HG03442 (cell line): Measurements from ENCODE around the gene ZC3H10.
"Not testable (repeated sequence)": the region's sequence is repeated elsewhere in the genome, so short reads cannot be mapped to it uniquely, and the experiment has no call there.

ENCODE experiments used
- ATAC-seq: cut with Tn5 transposase; IDR thresholded peaks from one replicate; pipeline ENCODE4 v1.9.1; 2021; ENCODE audit warnings: mild to moderate bottlenecking, moderate library complexity; ENCODE audit not compliant: unreplicated experiment

Gene ZC3H10

DNA sequence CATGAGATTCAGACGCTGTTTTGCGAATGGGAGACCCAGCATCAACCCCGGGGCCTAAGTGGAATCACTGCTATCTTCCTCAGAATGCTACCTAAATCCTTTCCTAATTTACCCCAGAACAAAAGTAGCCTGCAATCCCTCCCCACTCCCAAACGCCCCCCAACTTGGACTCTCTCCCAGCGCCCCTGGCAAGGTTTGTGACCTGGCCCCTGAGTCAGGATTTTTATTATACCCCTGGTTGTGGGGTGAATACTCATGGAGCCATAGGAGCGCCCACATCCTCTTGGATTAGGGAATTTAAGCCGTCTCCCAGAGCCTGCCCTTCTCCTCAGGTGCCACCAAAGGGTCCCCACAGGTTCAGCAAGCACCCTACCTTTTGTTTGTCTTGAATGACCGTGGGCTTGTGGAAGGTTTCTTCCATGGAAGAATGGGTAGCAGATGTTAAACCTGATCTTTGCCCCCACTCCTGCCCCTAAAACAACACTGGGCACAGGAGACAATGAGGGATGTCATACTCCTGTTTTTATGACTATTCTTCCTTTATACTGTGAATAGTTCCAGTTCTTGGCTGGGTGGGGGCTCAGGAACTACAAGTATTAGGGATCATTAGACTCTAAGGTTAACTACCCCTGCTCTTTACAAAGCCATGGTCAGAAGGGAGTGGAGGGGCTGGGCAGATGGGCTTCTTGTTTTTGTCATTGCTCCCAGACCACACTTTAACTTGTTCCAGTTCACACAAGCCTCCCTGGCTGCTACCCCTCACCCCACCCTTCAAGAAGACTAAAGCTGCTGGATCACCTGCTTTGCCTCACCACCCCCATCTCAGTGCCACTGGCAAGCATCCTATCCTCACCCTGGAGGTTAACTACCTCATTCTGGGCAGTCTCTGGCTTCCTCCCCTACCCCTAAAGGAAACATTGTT is 35.0 kb downstream of the ZC3H10 start:
- ATAC-seq = no peak

DNA sequence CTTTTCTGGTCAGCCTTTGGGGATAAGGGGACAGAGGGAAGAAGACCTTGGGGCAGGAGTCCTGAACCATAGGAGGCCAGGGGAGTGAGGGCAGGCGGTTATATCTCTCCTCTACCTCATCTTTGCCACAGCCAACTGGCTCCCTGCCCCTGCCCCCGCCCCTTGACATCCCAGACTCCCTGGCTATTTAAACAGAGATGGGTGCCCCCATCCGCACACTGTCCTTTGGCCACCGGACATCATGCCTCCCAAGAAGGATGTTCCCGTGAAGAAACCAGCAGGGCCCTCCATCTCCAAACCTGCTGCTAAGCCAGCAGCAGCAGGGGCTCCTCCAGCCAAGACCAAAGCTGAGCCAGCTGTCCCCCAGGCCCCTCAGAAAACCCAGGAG is 35.6 kb downstream of the ZC3H10 start:
- ATAC-seq = no peak

DNA sequence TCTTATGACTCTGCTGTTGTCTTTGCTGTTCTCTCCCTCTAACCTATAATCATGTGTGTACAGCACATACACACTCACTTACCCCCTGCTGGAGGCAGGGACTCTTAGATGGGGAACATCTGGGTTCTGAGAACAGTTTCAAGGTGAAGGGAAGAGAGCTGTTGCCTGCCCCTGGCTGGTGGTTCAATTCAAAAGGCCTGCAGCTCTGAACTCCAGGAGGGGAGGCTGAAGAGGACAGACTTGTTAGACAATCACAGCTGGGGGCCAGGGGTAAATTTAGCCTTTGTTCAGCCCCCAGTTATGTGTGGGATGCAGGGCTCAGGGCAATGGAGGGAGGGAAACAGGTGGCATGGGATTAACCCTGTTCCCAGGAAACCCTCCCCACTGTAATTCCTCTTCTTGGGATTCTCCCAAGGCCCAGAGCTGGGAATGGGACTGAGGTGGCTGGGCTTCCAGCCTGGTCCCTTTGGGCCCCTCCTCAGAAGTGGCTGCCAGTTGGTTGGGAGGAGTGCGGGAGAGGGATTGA is 36.2 kb downstream of the ZC3H10 start:
- ATAC-seq = no peak

DNA sequence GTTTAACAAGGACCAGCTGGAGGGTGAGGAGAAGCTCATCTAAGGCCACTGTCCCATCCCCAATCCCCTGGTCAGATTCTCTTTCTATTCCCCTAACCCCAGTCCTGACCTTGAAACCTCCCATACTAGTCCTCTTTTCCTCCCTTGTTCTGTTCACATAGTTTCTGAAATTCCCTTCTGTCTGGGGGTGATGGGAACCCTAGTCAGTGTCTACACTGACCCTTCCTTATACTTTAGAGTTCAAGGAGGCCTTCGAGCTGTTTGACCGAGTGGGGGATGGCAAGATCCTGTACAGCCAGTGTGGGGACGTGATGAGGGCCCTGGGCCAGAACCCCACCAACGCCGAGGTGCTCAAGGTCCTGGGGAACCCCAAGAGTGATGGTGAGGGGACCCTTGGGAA is 36.8 kb downstream of the ZC3H10 start:
- ATAC-seq = no peak

DNA sequence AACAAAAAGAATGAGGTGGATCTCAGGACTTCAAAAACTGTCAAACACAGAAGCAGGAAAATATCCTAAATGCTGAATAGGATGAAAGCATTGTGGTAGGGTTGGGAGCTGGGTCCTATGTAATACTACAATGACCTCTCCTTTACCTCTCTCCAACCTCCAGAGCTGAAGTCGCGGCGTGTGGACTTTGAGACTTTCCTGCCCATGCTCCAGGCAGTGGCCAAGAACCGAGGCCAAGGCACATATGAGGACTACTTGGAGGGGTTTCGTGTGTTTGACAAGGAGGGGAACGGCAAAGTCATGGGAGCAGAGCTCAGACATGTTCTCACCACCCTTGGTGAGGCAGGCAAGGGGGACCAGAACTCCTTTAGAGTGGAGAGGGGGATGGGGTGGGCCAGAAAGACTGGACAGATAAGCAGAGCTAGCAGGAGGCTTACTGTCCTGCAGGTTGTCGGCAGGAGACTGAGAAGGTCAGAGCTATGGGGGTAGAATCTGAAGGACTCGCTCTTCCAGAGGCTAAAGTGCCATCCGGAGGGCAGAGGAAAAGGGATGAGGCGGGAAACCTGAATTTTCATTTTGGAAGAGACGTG is 37.3 kb downstream of the ZC3H10 start:
- no peak for ATAC-seq

DNA sequence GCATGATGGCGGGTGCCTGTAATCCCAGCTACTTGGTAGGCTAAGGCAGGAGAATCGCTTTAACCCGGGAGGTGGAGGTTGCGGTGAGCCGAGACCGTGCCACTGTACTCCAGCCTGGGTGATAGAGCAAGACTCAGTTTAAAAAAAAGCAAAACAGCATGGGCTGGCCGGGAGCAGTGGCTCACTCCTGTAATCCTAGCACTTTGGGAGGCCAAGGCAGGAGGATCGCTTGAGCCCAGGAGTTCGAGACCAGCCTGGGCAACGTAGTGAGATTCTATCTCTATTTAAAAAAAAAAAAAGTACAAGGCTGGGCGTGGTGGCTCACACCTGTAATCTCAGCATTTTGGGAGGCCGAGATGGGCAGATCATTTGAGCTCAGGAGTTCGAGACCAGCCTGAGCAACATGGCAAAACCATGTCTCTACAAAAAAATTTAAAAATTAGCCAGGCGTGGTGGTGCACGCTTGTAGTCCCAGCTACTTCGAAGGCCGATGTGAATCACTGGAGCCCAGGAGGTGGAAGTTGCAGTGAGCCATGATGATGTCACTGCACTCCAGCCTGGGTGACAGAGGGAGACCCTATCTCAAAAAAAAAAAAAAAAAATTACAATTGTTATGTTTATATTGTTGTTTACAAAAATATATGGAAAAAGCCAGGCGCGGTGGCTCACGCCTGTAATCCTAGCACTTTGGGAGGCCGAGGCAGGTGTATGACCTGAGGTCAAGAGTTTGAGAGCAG is 38.6 kb downstream of the ZC3H10 start:
- ATAC-seq = not testable (repeated sequence)

DNA sequence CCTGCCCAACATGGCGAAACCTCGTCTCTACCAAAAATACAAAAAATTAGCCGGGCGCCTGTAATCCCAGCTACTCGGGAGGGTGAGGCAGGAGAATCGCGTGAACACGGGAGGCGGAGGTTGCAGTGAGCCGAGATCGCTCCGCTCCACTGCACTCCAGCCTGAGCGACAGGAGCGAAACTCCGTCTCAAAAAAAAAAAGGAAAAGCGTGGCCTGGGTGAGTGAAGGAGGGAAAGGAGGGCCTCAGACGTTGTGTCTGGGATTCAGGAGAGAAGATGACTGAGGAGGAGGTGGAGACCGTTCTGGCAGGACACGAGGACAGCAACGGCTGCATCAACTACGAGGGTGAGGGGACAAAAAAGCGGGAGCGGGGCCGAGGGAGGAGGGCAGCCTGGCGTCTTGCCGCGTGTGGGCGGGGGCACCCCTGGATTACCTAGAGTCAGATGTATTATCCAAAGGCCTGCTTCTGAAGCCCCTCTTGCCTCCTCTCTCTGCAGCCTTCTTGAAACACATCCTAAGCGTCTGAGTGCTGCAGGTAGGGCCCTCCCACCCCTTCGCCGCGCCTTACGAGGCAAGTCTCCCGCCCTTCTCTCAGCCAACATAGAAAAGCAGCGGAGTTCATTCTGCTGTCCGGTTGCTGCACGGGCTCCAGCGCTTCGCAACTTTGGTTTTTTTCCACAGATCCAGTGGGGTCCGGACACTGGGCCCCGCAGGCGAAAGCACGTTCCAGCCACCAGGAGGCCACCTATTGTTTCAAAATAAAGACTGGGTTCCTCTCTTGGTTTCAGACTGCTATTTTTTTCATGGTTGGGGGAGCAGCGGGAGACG is 39.3 kb downstream of the ZC3H10 start:
- ATAC-seq = peak; percentile 35

DNA sequence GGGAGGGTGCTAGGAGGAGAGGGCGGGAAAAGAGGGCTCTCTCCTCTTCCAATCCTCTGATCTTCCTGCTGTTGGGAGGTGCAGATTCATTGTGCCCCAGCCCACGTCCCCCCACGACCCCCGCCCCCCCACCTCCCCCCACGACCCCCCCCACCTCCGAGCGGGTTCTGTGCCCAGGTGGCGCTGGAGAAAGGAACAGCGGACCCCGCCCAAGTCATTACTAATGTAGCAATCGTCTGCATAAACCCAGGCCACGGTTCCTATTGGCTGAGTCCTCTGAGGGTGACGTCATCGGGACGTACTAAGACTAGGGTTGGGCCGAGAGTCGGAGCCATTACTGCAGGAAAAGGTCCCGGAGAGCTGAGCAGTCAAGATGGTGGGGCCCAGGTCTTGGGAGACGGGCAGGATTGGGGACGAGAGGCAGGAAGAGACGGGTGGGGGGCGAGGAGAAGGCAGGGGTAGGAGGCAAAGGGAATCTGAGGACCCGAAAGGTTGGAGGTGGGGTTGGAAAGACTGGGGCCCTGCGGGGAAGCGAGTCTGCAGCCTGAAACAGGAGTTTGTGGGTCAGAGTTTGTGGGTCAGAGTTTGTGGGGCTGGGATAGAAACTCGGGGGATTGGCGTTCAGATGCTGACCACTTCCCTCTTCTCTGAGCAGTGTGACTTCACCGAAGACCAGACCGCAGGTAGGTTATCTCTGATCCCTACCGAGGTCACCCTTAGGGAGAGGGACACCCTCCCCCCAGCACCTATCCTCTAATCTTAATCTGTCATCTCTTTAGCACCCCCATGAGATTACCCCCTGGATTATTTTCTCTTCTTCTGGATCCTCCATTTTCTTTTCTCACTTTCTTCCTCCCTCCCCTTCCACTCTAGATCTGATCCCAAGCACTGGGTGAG is 40.2 kb downstream of the ZC3H10 start, which contains the start of gene MYL6:
Gene MYL6 (plus strand): TSS at position 331 of the 897 bp plus-strand sequence. CDS start 43 bp downstream, at position 374.
- ATAC-seq = peak; percentile 79

DNA sequence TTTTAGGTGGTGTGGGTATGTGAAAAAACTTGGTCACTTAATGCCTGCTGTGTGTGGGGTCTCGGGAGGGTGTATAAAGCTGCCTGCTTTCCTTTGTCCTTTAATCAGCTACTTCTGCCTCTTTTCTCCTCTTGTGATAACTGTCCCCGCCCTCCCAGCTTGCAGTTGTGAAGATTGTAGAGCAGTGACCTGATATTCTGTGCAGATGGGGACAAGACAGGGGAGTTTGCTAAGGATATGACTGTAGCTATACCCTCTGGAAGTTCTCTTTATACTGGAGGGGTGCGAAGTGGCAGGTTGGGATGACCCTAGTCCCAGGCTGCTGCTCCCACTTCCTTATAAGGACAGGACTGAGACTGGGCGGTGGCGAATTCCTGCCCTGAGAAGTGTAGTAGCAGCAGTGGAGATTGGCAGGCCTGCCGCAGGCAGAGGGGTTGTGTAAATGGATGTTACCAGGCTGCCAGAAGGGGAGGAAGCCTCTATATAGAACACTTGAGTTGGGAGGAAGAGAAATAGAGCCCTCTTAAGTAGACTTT is 40.9 kb downstream of the ZC3H10 start:
- ATAC-seq = no peak

DNA sequence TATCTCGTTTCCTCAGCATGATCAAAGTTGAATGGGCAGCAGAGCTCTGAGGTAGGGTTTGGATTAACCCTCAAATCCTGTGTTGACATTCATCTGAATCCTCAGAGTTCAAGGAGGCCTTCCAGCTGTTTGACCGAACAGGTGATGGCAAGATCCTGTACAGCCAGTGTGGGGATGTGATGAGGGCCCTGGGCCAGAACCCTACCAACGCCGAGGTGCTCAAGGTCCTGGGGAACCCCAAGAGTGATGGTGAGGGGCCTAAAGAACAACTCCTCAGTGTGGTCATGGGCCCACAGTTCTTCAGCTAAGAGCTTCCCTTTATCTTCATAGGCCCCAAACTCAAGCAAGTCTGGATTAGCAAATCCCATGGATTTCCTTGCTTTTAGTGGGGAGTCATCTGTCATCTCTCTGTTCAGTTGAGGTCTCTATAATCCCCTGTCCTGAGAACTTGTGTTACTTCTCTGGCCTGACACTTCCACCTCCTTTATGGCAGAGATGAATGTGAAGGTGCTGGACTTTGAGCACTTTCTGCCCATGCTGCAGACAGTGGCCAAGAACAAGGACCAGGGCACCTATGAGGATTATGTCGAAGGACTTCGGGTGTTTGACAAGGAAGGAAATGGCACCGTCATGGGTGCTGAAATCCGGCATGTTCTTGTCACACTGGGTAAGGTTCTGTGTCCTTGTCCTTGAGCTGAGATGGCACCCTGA is 41.6 kb downstream of the ZC3H10 start:
- no peak for ATAC-seq

DNA sequence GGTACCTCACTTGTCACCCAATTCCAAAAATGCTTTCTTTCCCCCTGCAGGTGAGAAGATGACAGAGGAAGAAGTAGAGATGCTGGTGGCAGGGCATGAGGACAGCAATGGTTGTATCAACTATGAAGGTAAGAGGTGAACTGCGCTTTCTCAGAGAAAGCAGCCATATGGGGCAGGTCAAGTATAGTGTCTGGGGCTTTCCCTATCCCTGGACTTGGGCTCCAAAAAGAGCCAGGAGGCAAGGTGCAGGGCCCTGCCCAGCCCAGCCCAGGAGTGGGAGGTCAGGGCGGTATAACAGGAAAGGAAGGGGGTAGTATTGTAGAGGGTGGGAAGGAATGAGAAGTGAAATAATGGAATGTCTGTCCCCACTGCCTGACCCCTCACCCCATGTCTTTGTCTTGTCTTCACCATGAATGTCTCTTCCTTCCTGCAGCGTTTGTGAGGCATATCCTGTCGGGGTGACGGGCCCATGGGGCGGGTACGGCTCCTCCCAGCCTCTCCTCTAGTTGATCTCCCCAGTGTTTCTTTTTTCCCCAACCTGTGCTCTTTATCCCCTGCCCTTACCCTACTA is 42.2 kb downstream of the ZC3H10 start:
- no peak for ATAC-seq

DNA sequence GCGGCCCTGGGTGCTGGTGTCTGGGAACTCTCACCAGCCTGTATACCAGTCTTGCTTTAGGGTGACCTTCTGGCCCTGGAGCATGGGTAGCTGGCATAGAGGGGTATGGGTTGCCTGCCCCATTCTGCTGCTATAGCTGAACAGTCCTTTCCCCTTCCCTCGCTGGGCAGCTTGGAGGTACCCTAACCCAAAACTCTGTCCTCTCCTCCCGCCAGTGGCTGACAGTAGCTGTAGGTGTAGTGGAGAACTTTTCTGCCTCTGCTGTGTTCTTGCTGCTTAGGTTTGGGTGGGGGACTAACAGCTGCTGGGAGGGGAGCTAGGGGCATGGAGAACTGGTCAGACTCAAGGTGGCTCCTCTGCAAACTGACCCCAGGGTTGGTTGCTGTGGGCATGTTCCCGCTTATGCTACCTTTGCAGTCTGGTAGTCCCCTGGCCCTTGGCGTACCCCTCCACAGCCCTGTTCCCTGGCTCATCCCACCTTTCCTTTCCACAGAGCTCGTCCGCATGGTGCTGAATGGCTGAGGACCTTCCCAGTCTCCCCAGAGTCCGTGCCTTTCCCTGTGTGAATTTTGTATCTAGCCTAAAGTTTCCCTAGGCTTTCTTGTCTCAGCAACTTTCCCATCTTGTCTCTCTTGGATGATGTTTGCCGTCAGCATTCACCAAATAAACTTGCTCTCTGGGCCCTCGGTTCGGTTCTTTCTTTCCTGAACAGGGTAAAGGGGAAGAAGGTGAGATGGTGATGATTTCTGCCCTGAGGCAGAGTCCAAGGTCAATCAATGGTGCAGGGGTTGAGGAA is 43.0 kb downstream of the ZC3H10 start:
- no peak for ATAC-seq

DNA sequence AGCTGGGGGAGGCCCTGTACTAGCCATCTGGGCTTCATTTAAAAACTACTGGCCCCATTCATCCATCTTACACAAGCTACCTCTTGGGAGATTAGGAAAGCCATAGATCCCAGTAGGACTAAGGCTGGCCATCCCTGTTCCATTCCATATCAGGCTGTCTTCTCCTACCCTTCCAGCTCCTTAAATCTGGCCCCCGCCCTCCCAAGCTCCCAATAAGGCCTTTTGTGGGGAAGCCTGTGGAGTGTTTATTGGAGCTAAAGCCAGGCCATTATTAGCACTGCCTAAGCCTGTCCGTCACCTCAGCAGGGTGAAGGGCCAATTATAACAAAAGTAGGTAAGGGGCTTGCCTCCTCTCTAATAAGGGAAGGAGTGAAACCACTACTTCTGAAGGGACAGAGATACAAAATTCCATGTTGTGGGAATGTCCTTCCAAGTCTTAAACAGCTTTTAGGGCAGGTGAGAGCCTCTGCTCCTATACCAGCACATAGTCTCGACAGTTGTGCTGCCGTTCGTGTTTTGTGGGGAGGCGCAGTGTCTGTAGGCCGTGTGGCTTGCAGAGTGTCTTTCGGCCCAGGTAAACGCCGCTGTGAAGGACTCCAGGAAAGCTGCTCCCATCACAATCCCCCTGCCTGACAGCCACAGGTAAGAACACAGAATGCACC is 43.8 kb downstream of the ZC3H10 start:
- ATAC-seq = no peak

DNA sequence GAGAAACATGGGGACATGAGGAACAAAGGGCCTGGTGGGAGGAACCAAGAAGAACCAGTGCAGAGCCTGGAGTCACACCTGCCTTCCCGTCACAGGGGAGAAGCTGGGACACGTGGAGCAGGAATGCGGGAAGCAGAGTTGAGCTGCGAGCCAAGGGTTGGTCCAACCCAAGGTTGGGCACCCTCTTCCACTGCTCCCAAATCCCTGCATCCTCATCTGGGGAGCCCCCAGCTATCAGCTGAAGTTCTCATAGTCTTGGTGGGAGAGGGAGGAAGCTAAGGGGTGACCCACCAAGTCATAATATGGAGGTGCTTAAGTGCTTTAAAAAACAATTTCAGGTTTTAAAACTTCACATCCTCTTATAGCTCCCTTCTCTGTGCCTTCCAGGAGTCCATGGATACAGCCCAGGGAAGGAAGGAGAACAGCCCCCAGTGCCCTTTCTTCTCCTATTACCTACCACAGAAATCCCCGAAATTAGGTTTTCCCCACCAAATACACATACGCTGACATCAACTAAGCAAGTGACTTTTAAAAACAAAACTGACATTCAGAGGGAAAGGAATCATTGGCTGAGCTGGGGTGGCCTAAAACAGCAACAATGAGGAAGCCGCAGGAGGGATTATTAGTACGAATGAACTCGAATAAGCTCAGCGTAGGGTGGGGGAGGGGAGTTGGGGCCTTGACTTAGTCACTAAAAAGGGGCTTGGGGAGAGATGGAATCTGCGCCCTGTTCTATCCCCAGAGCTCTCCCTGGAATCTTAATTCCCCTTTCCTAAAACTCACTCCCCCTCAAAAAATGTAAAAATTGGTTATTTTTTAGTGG is 44.6 kb downstream of the ZC3H10 start:
- ATAC-seq = no peak

DNA sequence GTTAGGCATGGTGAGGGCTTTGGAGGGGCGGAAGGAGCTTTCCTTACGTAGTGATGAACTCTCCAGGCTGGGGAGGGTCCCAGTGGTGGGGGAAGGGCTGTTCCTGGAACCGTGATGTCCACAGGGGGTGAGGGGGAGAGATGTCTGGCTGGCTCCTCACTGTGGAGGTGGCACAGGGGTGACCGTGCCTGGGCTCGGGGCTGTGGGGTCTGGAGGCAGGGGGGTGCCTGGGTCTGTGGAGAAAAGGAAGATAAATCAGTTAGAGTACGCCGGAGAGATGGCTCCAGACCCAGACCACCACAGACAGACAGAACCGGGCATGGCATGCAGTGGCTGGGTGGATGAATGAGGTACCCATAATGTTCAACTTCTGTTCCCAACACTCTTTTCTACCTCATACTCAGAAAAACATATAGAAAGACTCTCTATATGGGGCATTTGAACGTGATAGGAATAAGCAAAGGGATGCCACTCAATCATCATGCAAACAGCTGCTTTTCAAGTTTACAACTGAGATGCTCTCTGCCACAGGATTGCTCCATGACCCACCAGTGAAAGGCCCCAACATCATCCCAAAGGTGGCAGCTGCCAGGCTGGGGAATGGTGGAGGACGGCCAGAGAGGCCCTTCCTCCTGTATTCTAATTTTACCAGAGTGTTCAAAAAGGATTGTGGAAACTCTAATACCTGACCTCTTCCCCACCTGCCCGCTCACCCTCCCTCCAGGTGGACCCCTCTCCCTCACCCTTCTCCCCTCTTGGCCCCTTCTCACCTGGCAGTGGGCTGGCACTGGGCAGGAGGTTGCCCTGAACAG is 45.7 kb downstream of the ZC3H10 start:
- no peak for ATAC-seq
